Ishikawa (cell line): ENCODE measurements around the gene PHF1.

Experiments
- CEBPB ChIP-seq: IDR thresholded peaks from 2 replicates; pipeline ENCODE4 v1.6.1; 2012
- CREB1 ChIP-seq: IDR thresholded peaks from 2 replicates; pipeline ENCODE4 v1.6.1; 2012; ENCODE audit warnings: low read depth
- EGR1 ChIP-seq: IDR thresholded peaks from 2 replicates; pipeline ENCODE4 v1.6.1; 2012
- EP300 ChIP-seq: IDR thresholded peaks from 2 replicates; pipeline ENCODE4 v1.6.1; 2012; ENCODE audit warnings: borderline replicate concordance
- FOXM1 ChIP-seq: IDR thresholded peaks from 2 replicates; pipeline ENCODE4 v1.6.1; 2012; ENCODE audit warnings: low read depth, borderline replicate concordance
- MAX ChIP-seq: IDR thresholded peaks from 2 replicates; pipeline ENCODE4 v1.6.1; 2012
- NFIC ChIP-seq: IDR thresholded peaks from 2 replicates; pipeline ENCODE4 v1.6.1; 2012
- RAD21 ChIP-seq: IDR thresholded peaks from 2 replicates; pipeline ENCODE4 v1.6.1; 2012; ENCODE audit warnings: low read depth
- REST ChIP-seq: IDR thresholded peaks from 2 replicates; pipeline ENCODE4 v1.6.1; 2012; ENCODE audit warnings: low read depth, mild to moderate bottlenecking
- TAF1 ChIP-seq: IDR thresholded peaks from 2 replicates; pipeline ENCODE4 v1.6.1; 2012; ENCODE audit warnings: low read depth, mild to moderate bottlenecking
- TCF12 ChIP-seq: IDR thresholded peaks from 2 replicates; pipeline ENCODE4 v1.6.1; 2012; ENCODE audit warnings: low read depth
- TEAD4 ChIP-seq: IDR thresholded peaks from 2 replicates; pipeline ENCODE4 v1.6.1; 2012
- YY1 ChIP-seq: IDR thresholded peaks from 2 replicates; pipeline ENCODE4 v1.6.1; 2012; ENCODE audit warnings: low read depth
- ZBTB7A ChIP-seq: IDR thresholded peaks from 2 replicates; pipeline ENCODE4 v1.6.1; 2012; ENCODE audit warnings: low read depth
- TF ChIP-seq, protein P1 (sequence below): IDR thresholded peaks from 2 replicates; pipeline ENCODE4 v1.6.1; 2012

Gene PHF1

DNA sequence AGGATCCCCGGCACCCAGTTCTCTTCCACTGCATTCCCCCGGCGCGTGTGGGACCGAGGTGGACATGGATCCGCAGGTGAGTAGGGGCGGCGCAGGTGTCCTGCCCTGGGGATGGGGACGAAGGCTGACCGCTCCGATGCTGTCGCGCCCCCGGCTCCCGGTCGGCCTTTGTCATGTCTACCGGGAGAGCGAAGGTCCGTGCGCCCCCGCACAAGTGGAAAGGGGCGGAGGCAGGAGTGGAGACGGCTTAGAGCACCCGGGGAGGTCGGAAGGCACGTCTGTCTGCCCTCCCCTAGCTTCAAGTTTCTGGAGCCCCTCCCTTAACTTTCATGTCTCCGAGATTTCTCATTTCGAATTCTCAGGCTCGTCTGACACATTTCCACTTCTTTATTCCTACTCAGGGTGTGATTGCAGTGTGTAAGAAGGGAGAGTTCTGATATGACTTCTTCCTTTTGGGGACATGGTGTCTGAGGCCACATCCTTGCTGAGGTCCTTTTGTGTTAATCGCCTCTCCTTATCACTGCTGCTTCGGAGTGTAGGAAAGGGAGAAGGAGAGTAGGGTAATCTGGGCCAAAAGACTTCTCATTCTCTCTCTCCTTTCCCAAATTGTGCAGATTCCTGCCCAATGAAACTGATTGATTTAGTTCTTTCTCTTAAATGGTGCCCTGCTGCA, 18.8 kb upstream of the PHF1 start:
- TF ChIP-seq, protein P1, sequence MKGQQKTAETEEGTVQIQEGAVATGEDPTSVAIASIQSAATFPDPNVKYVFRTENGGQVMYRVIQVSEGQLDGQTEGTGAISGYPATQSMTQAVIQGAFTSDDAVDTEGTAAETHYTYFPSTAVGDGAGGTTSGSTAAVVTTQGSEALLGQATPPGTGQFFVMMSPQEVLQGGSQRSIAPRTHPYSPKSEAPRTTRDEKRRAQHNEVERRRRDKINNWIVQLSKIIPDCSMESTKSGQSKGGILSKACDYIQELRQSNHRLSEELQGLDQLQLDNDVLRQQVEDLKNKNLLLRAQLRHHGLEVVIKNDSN: no peak
- TF ChIP-seq TAF1 (peak; percentile 33; the same call in 1 of the 2 replicates), TEAD4 (no peak; the same call in 1 of the 2 replicates), MAX (no peak; the same call in 1 of the 2 replicates), CREB1 (no peak), FOXM1 (no peak), CEBPB (no peak)

DNA sequence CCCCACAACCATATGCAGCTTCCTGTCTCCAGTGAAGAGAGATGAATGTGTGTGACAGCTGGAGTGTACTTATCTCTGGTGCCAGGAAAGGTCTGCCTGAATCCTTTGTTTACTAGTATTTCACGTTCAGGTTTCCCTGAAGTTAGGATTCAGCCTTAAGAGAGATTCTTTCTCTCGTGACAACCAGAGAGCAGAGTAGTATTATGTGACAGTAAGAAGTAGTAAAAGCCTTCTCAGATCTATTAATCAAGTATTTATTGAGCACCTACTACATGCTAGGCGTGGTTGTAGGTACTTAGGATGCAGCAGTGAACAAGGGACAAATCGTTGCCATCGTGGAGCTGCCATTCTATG, 18.2 kb upstream of the PHF1 start:
- TF ChIP-seq TEAD4 (no peak), MAX (no peak), CREB1 (no peak)

- TF ChIP-seq, protein P1: no peak
- TF ChIP-seq TCF12 (no peak), MAX (no peak), YY1 (no peak), CEBPB (no peak), REST (no peak), CREB1 (no peak), TAF1 (no peak), EP300 (no peak), TEAD4 (no peak)
Measured at GRCh38 chr6:33392979-33393378, 17.8 kb upstream of the PHF1 start.

DNA sequence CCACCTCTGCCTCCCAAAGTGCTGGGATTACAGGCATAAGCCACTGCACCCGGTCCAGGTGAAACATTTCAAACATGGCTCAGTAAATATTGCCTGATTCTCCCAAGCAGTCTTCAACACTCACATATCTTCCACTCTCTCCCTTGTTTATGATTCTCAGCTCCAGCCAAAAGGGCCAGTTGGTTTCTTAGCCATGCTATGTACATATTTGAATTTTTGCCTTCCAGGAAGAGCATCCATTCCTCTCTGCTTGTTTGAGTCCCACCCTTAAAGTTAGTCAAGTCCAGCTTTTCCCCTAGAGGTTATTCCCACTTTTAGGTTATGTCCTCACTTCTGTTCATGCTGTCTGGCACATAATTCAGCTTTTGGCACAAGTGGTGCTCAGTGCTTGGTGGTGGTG, 13.3 kb upstream of the PHF1 start:
- TF ChIP-seq NFIC: no peak
- TF ChIP-seq TCF12: no peak
- TF ChIP-seq, protein P1: no peak
- TF ChIP-seq EP300: no peak
- TF ChIP-seq CEBPB: no peak
- TF ChIP-seq RAD21: no peak
- TF ChIP-seq YY1: no peak
- no peak for TF ChIP-seq REST
- no peak for TF ChIP-seq MAX
- TF ChIP-seq CREB1: no peak
- no peak for TF ChIP-seq FOXM1
- no peak for TF ChIP-seq TAF1
- TF ChIP-seq EGR1: no peak
- no peak for TF ChIP-seq TEAD4
- TF ChIP-seq ZBTB7A: no peak

- TF ChIP-seq, protein P1: no peak
- TF ChIP-seq TEAD4: no peak
- no peak for TF ChIP-seq RAD21
- no peak for TF ChIP-seq EP300
Measured at GRCh38 chr6:33404884-33405283, 5.9 kb upstream of the PHF1 start.
